Cerebellar cortex (tissue), 1 donor: Measurements from ENCODE around the gene ANKRD40.
A peak's percentile ranks its signal among the peaks of the same experiment; 100 is the strongest.
"Not testable (repeated sequence)": the region's sequence is repeated elsewhere in the genome, so short reads cannot be mapped to it uniquely, and the experiment has no call there.

Experiments
- DNase-seq: peaks from one replicate; pipeline ENCODE4 v3.0.0-alpha.2; 2015; ENCODE audit warnings: low spot score

The ANKRD40 gene, protein sequence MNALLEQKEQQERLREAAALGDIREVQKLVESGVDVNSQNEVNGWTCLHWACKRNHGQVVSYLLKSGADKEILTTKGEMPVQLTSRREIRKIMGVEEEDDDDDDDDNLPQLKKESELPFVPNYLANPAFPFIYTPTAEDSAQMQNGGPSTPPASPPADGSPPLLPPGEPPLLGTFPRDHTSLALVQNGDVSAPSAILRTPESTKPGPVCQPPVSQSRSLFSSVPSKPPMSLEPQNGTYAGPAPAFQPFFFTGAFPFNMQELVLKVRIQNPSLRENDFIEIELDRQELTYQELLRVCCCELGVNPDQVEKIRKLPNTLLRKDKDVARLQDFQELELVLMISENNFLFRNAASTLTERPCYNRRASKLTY

DNA sequence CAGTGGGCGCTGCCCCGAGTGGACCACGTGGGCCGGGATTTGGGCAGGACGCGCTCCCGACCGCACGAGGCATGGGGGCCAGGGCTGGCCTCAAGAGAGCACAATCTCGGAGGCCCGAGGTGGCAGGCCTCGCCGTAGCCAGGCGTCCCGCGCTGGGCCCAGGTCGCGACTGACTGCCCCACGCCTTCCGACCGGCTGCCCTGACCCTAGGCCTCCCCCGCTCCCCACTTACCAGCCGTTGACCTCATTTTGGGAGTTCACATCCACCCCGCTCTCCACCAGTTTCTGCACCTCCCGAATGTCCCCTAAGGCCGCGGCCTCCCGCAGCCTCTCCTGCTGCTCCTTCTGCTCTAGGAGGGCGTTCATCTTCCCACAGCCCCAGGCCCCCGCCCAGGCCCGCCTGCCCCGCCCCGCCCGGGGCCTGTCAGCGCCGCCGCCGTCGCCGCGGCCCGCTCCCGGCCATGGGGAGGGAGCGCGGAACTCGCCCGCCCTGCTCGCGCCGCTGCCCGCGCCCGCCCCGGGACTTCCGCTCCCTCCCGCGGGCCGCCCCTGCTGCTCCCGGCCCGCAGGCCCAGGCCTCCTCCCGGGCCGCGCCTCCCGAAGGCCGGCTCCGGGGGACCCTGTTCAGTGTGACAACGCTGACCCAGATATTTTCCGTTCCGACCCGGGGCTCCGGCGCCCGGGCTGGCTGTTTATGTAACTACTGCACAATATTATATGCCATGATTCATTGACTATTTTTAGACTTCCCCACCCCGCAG is at the start of gene ANKRD40:
Gene ANKRD40, minus strand, starts transcription at position 626 of the 761 bp plus-strand sequence. Its CDS starts 260 bp downstream, at position 366.
- DNase-seq: peak; percentile 96

DNA sequence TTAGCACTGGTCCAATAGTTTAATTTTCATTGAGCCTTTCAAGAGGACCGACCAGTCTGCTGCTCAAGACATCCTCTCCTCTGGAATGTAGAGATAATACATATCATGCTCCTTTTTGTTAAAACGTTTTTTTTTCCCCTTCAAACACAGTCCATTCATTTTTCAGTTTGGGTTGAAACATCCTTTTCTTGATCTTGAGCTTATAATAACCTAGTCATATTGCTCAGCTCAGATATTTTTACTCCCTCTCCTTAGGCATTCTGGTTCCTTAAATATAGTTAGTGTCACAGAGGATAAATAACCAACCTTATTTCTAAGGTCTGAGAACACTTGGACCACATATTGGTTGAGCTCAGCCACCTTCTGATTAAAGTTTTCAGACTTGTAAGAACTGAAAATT is 46.8 kb upstream of the ANKRD40 start:
- no peak for DNase-seq

DNA sequence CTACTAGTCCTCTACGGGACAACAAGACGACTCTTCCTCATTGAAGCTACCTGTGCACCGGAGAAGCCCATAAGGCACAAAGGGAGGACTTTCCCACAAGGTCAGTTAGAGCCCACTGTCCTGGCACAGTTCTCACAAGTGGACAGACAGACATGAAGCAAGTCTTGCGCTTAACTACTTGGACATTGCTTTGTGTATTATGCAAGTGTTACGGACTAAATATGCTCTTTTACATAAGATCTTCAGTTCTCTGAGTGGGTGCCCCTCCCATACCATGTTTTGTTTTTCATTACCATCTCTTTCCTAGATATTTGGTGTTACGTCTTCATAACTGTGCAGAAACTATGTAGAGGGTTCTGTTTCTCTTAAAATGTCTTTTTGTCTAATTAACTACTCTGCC is 41.5 kb upstream of the ANKRD40 start:
- no peak for DNase-seq

DNA sequence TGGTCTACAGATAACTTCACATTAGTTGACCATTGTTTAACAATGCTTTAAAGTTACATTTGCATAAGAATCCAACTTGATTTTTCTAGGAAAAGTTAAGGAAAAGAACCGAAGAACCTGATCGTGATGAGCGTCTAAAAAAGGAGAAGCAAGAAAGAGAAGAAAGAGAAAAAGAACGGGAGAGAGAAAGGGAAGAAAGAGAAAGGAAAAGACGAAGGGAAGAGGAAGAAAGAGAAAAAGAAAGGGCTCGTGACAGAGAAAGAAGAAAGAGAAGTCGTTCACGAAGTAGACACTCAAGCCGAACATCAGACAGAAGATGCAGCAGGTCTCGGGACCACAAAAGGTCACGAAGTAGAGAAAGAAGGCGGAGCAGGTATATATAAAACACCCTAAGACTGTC is 37.9 kb upstream of the ANKRD40 start:
- no peak for DNase-seq

DNA sequence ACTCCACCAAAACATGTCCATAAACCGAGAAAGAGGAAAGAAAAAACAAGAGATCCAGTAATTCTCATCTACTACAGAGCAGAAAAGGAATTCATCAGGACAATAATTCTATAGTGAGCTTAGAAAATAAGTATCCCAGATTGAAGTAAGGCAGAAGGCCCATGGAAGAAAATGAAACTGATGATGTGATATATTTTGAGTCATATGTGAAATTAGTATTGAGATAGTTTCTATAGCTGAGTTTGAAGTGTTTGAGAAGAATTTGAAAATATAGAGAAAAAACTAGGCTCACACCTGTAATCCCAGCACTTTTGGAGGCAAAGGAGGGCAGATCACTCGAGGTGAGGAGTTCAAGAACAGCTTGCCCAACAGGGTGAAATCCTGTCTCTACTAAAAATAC is 31.4 kb upstream of the ANKRD40 start:
- DNase-seq: no peak

DNA sequence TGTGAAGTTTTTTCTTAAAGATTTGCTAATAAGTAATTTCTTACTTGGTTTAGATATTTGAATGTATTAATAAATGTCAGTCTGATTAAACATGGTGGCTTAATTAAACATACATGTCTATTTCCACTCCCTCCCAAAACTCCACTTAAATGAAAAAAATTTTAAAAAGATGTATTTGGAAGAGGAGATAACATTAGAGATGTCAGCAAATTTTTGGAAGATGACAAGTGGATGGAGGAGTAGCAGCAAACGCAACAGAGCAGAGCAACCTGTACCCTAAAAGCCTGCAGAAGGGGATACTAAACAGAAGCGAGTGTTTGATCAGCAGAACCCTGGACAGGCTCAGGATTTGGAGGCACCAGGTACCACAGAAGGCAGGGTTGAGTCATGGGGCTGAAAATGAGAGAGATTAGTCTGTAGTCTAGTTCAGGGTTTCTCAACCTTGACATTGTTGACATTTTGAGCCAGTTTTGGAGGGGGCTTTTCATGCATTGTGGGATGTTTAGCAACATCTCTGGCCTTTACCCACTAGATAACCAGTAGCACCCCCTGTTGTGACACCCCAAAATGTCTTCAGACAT is 29.5 kb upstream of the ANKRD40 start:
- DNase-seq: no peak

DNA sequence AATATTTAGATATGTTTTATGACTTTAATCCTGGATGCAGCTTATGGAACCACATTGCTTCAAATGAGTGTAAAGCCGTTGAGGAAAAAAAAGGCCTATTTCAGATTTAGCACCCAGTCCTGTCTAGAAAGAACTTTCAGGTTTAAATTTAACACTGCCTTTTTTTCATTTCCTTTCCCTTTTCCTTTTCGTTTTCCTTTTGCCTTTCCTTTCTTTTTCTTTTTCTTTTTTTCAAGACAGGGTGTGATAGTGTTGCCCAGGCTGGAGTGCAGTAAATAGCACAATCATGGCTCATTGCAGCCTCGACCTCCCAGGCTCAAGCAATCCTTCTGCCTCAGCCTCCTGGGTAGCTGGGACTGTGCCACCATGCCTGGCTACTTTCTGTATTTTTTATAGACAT is 27.6 kb upstream of the ANKRD40 start:
- DNase-seq: no peak

DNA sequence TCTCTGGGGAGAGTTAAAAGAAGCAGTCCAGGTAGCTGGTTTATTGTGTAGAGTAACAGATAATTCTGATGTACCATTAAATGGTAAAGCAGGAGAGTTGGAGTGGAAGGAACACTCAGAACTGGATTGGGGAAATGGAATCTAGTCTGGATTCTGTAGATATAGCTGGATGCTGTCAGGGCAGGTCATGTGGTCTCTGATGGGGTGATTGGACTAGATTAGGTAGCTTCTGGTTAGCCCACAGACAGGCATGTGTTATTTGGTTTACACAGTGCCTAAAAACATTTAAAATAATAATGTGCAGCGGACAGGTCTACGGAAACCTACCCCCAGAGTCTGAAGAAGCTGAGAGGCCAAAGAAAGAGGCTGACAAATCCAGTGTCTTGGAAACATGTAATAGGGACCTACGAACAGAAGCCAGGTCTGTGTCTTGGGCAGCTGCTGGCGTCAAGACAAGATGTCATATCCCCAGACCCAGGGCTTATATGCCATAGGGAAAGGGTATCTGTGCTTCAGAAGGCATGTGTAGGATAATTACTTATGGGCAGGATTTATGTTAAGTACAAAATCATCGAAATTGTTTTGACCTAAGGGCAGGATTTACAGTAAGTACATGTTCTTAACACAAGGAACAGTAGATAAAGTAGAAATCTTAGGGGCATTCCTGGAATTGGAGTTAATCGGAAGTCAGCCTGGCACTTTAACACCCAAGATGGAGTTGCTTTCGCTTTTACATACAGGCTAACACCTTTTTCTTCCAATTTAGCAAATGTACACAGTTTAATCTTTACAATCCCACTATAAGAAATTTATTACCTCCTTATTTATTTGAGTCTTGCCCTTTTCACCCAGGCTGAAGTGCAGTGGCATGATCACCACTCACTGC is 24.1 kb upstream of the ANKRD40 start:
- DNase-seq: no peak

DNA sequence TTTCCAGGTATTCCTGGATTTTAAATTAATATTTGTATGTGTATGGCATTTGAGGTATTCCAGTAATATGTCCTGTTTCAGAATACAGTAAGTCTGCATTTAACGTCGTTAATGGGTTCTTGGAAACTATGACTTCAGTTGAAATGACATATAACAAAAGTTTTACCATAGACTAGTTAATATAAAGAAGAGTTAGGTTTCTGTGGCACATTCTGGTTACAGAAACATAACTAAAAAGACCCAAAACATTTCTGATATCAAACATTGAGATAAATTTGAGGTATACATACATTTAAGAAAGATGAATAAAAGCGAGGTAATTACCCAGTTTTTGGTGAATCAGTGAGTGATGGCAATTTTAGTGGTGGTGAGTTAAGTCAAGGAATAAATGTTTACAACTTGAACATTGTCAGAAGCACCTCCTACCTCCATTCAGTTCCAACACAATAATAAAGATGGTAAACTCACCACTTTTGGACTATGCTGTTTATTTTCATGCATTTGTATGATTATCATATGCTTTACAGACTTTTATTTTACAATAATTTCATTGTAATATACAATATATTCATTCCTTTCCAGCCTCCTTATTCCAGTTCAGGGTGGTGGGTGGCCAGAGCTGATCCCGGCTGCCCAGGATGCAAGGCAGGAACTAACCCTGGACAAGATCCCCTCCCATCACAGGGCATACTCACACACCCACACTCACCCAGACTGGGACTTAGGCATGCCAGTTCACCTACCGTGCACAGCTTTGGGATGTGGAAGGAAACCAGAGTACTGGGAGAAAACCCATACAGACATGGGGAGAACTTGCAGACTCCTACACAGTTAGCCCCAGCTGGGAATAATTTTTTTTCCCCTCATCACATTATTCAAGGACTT is 21.4 kb upstream of the ANKRD40 start:
- DNase-seq: no peak

DNA sequence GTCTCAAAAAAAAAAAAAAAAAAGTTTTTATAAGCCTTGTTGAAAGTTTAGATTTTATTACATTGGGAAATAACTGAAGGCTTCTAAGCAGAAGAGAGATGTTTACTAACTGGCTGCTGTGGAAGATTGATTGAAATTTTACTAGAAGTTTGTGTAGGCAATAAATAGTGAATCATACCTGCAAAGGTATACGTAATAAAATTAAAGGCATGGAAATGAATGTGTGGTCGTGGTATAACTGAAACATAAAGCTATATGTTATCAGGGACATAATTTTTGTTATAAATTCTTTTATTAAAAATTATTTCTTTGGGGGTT is 20.4 kb upstream of the ANKRD40 start:
- DNase-seq: no peak

DNA sequence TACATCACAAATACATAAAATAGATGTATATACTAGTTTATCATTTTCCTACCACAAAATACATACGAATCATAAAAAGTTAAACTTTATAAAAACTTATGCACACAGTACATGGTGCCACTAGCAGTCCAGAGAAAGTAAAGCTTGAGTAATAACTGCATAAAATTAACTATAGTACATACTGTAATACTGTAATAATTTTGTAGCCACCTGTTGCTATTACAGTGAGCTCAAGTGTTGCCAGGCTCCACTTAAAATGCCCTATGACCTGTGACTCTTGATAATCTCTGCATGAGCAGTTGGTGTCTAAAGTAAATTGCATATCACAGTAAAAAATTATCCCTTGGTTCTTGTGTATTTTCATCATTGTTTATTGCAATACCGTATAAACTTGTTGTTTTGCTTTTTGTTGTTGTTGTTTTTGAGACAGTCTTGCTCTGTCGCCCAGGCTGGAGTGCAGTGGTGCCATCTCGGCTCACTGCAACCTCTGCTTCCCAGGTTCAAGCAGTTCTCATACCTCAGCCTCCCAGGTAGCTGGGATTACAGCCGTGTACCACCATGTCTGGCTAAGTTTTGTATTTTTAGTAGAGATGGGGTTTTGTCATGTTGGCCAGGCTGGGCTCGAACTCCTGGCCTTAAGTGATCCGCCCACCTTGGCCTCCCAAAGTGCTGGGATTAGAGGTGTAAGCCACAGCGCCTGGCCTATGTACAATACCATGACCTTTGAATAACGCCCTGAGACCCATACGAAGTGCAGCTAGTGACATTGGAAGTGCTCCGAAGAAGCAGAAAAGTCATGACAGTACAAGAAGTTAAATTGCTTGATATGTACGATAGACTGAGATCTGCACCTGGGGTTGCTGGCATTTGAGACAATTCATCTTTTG is 18.3 kb upstream of the ANKRD40 start:
- DNase-seq: no peak

DNA sequence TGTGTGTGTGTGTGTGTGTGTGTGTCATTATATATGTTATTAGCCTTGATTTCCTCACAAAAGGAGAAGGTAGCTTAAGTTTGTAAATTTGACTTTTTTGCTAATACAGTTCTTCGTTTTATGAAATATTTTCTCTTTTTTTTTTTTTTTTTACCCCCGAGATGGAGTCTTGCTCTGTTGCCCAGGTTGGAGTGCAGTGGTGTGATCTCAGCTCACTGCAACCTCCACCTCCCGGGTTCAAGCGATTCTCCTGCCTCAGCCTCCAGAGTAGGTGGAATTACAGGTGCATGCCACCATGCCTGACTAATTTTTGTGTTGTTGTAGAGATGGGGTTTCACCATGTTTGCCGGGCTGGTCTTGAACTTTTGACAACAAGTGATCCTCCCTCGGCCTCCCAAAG is 16.9 kb upstream of the ANKRD40 start:
- not testable (repeated sequence) for DNase-seq

DNA sequence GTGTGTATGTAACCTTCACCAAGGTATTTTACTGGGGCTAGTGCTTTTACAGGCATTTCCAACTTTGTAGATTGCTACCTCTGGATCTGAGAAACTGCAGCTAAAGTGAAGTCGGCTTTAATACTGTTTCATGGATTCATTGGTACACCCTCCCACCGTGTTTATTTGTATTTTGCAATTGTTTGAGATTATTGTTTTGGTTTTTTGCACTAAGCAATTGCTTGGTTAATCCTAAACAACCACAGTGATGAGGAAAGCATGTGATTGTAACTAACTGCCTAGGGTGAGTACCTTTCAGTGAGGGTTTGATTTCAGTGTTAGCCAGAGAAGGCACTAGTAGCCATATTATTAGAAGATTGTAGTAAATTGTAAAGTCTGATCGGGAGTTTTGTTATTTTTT is 15.0 kb upstream of the ANKRD40 start:
- no peak for DNase-seq

DNA sequence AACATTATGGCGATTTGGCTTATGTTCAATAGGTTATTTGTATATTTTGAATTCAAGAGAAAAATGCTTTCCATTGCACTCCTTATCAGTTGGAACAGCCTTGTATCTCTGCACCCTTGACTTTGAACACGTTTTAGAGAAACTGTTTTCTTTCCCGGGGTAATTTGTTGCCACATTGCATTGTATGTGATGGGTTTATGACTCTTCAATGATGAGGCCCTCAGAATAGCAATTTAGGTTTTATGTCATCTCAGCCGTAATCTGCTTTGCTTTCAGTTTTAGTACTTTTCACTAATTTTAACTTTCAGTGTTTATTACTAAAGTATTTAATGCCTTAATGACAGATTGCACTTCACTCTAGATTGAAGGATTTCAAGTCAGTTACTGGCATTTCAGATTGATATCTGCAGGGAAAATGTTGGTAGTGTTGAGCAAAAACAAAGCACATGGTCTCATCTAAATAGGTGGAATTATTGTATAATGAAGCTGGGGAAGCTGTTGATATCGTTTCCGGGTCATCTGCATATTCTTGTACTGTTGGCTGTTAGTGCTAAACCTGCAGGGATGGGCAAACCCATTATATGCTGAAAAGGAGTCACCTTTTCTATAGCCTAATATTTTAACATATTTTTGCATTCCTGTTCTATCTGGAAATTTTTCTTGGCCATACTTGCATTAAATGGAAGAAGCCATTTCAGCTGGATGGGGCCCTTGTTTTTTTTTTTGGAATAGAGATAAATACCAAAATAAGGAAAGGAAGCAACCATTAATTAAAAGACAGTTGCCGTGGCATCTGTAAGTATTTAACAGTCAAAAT is 13.7 kb upstream of the ANKRD40 start:
- peak; percentile 41 for DNase-seq

DNA sequence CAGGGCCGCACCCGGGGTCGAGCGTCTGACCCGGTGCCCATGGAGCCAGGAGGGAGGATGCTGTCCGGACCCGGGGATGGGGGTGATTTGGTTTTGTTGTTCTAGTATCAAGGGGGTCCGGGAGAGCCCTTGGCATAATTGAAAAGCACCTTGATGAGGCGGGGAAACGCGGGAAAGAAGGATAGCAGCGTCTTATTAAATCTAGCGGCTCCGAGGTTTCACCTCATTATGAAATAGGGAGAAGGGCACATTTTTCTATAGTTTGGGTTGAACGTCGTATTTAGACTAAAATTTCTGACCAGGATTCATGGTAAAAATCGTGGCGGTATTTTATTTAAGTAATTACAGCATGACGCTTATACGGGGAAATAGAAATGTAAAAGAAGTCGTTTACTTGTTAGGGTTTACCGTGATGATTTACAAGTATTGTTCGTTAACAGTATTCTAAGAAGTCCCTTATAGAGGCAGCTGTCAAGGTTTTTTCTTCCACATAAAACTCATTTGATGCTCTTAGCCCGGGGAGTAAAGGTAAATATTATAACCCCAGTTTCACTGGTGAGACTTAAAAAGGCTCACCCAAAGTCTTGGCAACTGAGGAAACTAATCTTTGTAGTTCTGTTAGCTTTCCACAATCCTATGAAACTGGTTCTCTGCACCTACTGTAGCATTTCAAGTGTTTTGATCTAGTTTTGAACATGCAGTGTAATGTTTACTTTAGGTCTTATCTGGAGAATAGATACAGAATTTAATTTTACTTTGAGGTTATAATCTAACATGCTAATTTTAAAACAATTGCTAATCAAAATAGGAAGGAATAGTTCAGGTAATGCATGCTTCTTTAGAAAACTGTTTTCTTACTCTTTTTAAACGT is 12.4 kb upstream of the ANKRD40 start:
- DNase-seq: peak; percentile 41

DNA sequence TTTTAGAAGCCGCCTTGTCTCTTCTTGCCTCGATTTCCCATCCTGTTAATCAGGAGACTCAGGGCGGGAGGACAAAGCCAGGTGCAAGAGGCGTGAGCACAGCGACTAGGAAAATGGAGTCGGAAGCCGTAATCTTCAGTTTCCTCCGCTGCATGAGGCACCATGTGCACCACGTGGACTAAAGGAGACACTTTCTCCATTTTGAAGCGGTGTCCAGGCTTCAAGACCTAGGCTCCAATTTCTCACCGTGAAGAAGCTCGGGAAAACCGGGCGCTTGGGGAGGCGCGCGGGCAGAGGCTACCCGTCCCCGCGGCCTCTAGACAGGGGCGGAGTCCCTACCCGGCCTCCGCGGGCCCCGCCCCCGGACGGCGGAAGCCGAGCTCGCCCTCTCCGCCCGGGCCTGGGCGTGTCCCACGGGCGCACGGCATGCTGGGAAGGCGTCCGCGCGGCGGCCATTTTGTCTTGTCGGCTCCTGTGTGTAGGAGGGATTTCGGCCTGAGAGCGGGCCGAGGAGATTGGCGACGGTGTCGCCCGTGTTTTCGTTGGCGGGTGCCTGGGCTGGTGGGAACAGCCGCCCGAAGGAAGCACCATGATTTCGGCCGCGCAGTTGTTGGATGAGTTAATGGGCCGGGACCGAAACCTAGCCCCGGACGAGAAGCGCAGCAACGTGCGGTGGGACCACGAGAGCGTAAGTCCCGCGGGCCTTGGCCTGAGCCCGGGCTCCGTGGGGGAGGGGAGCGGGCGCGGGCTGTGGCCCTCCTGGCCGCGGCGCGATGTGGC is 11.6 kb upstream of the ANKRD40 start, which contains the start of gene LUC7L3:
Gene LUC7L3, plus strand, starts transcription at position 460 of the 780 bp plus-strand sequence. Its CDS starts 130 bp downstream, at position 590.
- DNase-seq: peak; percentile 90

DNA sequence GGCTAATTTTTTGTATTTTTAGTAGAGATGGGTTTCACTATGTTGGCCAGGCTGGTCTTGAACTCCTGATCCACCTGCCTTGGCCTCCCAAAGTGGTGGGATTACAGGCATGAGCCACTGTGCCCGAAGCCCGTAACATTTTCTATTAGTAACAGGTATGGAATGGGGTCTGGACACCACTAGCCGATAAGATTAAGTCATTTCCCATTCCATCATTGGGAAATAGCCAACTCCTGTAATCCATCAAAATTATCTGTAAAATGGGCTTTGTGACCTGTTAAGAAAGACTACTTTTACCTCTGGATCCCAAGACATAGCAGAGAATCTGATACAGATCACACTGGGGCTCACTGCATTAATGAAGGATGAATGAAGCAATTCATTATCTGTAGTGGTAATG is 7.8 kb upstream of the ANKRD40 start:
- no peak for DNase-seq
